ENCODE results near the gene CD58.
"Not testable (repeated sequence)": the region's sequence is repeated elsewhere in the genome, so short reads cannot be mapped to it uniquely, and the experiment has no call there.

Gene CD58

GRCh38 chr1:116570358-116571214 is at the start of gene CD58:
TSS of gene CD58 (minus strand) at chr1:116571026. CDS start at chr1:116570972, 54 bp downstream.
- Mint-ChIP-seq H3K27me3 (peaks cover 5% of the 10 kb centered on the region), H3K27ac (peak within 1 kb of the TSS; percentile 95), H3K4me1 (ENCODE audit: low read depth) (peaks cover 75% of the 10 kb centered on the region), H3K9me3 (no peaks in the 10 kb centered on the region), H3K36me3 (ENCODE audit: low read depth) (peaks cover 19% of the 10 kb centered on the region), H3K4me3 (peak within 1 kb of the TSS; percentile 93)
- peak; percentile 89 for DNase-seq

- not testable (repeated sequence) for DNase-seq; H3K36me3 Mint-ChIP-seq (ENCODE audit: low read depth); H3K9me3 Mint-ChIP-seq; H3K27ac Mint-ChIP-seq; H3K4me1 Mint-ChIP-seq (ENCODE audit: low read depth); H3K4me3 Mint-ChIP-seq
- peaks cover 10% of the 10 kb centered on the region for H3K27me3 Mint-ChIP-seq
Observed at GRCh38 chr1:116620392-116620791, 49.6 kb upstream of the CD58 start.

- not testable (repeated sequence) for H3K4me3 Mint-ChIP-seq; H3K27ac Mint-ChIP-seq; DNase-seq; H3K9me3 Mint-ChIP-seq; H3K36me3 Mint-ChIP-seq (ENCODE audit: low read depth); H3K4me1 Mint-ChIP-seq (ENCODE audit: low read depth)
- H3K27me3 Mint-ChIP-seq: peaks cover 10% of the 10 kb centered on the region
Observed at GRCh38 chr1:116619106-116619505, 48.3 kb upstream of the CD58 start.

- not testable (repeated sequence) for H3K36me3 Mint-ChIP-seq (ENCODE audit: low read depth); H3K4me1 Mint-ChIP-seq (ENCODE audit: low read depth); H3K27ac Mint-ChIP-seq; DNase-seq; H3K9me3 Mint-ChIP-seq; H3K4me3 Mint-ChIP-seq
- peaks cover 10% of the 10 kb centered on the region for H3K27me3 Mint-ChIP-seq
Observed at GRCh38 chr1:116617808-116618207, 47.0 kb upstream of the CD58 start.

- Mint-ChIP-seq H3K27me3 (peaks cover 13% of the 10 kb centered on the region), H3K4me1 (ENCODE audit: low read depth) (peaks cover 17% of the 10 kb centered on the region)
- H3K9me3 Mint-ChIP-seq; H3K4me3 Mint-ChIP-seq; DNase-seq; H3K36me3 Mint-ChIP-seq (ENCODE audit: low read depth); H3K27ac Mint-ChIP-seq: not testable (repeated sequence)
Observed at GRCh38 chr1:116613825-116614224, 43.0 kb upstream of the CD58 start.

- not testable (repeated sequence) for H3K9me3 Mint-ChIP-seq; H3K36me3 Mint-ChIP-seq (ENCODE audit: low read depth); DNase-seq; H3K4me3 Mint-ChIP-seq; H3K27me3 Mint-ChIP-seq
- peaks cover 44% of the 10 kb centered on the region for H3K4me1 Mint-ChIP-seq (ENCODE audit: low read depth)
- H3K27ac Mint-ChIP-seq: peak overlapping the region; percentile 81
Observed at GRCh38 chr1:116609801-116610371, 39.1 kb upstream of the CD58 start.

- Mint-ChIP-seq H3K4me1 (ENCODE audit: low read depth) (peaks cover 44% of the 10 kb centered on the region), H3K27ac (peak overlapping the region; percentile 85), H3K4me3 (peak overlapping the region; percentile 4)
- H3K36me3 Mint-ChIP-seq (ENCODE audit: low read depth); DNase-seq; H3K27me3 Mint-ChIP-seq; H3K9me3 Mint-ChIP-seq: not testable (repeated sequence)
Observed at GRCh38 chr1:116608841-116609240, 38.0 kb upstream of the CD58 start.

GRCh38 chr1:116608151-116608550 is 37.3 kb upstream of the CD58 start:
- not testable (repeated sequence) for H3K27me3 Mint-ChIP-seq; H3K36me3 Mint-ChIP-seq (ENCODE audit: low read depth); DNase-seq; H3K9me3 Mint-ChIP-seq
- Mint-ChIP-seq H3K4me3 (peak overlapping the region; percentile 65), H3K4me1 (ENCODE audit: low read depth) (peaks cover 44% of the 10 kb centered on the region), H3K27ac (peak overlapping the region; percentile 85)

GRCh38 chr1:116607463-116607862 is 36.6 kb upstream of the CD58 start:
- H3K9me3 Mint-ChIP-seq; H3K36me3 Mint-ChIP-seq (ENCODE audit: low read depth); DNase-seq; H3K27me3 Mint-ChIP-seq: not testable (repeated sequence)
- H3K27ac Mint-ChIP-seq: peak overlapping the region; percentile 47
- H3K4me3 Mint-ChIP-seq: peak overlapping the region; percentile 65
- H3K4me1 Mint-ChIP-seq (ENCODE audit: low read depth): peaks cover 44% of the 10 kb centered on the region

GRCh38 chr1:116606067-116606466 is 35.2 kb upstream of the CD58 start:
- not testable (repeated sequence) for H3K27ac Mint-ChIP-seq
- H3K4me3 Mint-ChIP-seq: peak overlapping the region; percentile 47
- H3K4me1 Mint-ChIP-seq (ENCODE audit: low read depth): peaks cover 44% of the 10 kb centered on the region

GRCh38 chr1:116605315-116605714 is 34.5 kb upstream of the CD58 start:
- no peak for DNase-seq
- H3K4me1 Mint-ChIP-seq (ENCODE audit: low read depth): peaks cover 40% of the 10 kb centered on the region
- no peak overlapping the region for H3K4me3 Mint-ChIP-seq
- no peaks in the 10 kb centered on the region for H3K36me3 Mint-ChIP-seq (ENCODE audit: low read depth)
- H3K27ac Mint-ChIP-seq: no peak overlapping the region
- H3K27me3 Mint-ChIP-seq: no peaks in the 10 kb centered on the region
- no peaks in the 10 kb centered on the region for H3K9me3 Mint-ChIP-seq

More at GRCh38 chr1:116606067-116606466, 35.2 kb upstream of the CD58 start:
- not testable (repeated sequence) for DNase-seq; H3K36me3 Mint-ChIP-seq (ENCODE audit: low read depth); H3K9me3 Mint-ChIP-seq; H3K27me3 Mint-ChIP-seq

- H3K4me1 Mint-ChIP-seq (ENCODE audit: low read depth): peaks cover 31% of the 10 kb centered on the region
- H3K9me3 Mint-ChIP-seq; H3K36me3 Mint-ChIP-seq (ENCODE audit: low read depth); H3K27ac Mint-ChIP-seq; H3K4me3 Mint-ChIP-seq; H3K27me3 Mint-ChIP-seq; DNase-seq: not testable (repeated sequence)
Observed at GRCh38 chr1:116604408-116604807, 33.6 kb upstream of the CD58 start.

GRCh38 chr1:116603646-116604045 is 32.8 kb upstream of the CD58 start:
- H3K9me3 Mint-ChIP-seq; DNase-seq; H3K36me3 Mint-ChIP-seq (ENCODE audit: low read depth); H3K27me3 Mint-ChIP-seq; H3K27ac Mint-ChIP-seq; H3K4me3 Mint-ChIP-seq: not testable (repeated sequence)
- peaks cover 32% of the 10 kb centered on the region for H3K4me1 Mint-ChIP-seq (ENCODE audit: low read depth)

GRCh38 chr1:116599369-116599768 is 28.5 kb upstream of the CD58 start:
- not testable (repeated sequence) for H3K4me3 Mint-ChIP-seq, H3K27ac Mint-ChIP-seq, H3K27me3 Mint-ChIP-seq

GRCh38 chr1:116598420-116599036 is 27.7 kb upstream of the CD58 start:
- H3K27ac Mint-ChIP-seq; H3K9me3 Mint-ChIP-seq; H3K4me3 Mint-ChIP-seq; H3K27me3 Mint-ChIP-seq; DNase-seq; H3K36me3 Mint-ChIP-seq (ENCODE audit: low read depth): not testable (repeated sequence)
- H3K4me1 Mint-ChIP-seq (ENCODE audit: low read depth): peaks cover 30% of the 10 kb centered on the region

More at GRCh38 chr1:116599369-116599768, 28.5 kb upstream of the CD58 start:
- H3K4me1 Mint-ChIP-seq (ENCODE audit: low read depth): peaks cover 30% of the 10 kb centered on the region
- H3K9me3 Mint-ChIP-seq; H3K36me3 Mint-ChIP-seq (ENCODE audit: low read depth); DNase-seq: not testable (repeated sequence)

Data from activated T-cell treated with anti-CD3 and anti-CD28 coated beads, Interleukin-2, amount 50 U/mL, for 24 hours (primary cell).